ENCODE measurements around the gene SH3BP4.

DNA sequence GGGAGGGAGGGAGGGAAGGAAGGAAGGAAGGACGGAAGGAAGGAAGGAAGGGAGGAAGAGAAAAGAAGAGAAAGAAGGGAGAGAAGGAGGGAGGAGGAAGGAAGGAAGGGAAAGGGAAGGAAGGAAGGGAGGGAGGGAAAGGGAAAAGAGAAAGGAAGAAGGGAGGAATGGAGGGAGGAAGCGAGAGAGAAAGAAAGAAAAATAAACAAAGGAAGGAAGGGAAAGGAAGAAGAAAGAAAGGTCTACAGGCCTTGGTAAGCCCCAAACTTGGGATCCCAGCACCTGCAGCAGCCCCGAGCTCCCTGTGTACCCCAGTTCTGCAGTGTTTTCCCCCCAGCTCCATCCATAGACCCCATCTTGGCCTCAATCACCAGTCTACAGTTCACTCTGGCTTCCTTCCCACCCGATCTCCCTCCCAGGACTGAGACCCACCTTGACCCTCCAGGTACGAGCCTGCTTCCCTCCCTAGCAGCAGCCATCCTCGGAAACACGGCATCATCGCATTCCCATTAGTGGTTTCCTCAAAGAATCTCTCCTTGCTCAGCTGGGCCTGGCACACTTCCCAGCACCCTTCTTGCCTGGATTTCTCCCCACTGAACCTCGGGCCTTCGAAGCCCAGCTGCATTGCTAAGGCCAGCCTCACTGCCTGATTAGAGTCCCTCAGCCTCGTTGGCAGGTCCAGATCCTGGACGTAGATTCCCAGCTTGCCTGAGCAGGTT, 46.1 kb upstream of the SH3BP4 start:
- TF ChIP-seq, protein P1, sequence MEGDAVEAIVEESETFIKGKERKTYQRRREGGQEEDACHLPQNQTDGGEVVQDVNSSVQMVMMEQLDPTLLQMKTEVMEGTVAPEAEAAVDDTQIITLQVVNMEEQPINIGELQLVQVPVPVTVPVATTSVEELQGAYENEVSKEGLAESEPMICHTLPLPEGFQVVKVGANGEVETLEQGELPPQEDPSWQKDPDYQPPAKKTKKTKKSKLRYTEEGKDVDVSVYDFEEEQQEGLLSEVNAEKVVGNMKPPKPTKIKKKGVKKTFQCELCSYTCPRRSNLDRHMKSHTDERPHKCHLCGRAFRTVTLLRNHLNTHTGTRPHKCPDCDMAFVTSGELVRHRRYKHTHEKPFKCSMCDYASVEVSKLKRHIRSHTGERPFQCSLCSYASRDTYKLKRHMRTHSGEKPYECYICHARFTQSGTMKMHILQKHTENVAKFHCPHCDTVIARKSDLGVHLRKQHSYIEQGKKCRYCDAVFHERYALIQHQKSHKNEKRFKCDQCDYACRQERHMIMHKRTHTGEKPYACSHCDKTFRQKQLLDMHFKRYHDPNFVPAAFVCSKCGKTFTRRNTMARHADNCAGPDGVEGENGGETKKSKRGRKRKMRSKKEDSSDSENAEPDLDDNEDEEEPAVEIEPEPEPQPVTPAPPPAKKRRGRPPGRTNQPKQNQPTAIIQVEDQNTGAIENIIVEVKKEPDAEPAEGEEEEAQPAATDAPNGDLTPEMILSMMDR (IDR thresholded peaks at IDR 0.05) = no peak
- TF ChIP-seq EP300 (IDR thresholded peaks at IDR 0.05) (no peak), POLR2A (IDR thresholded peaks at IDR 0.05) (no peak), POLR2AphosphoS5 (IDR thresholded peaks at IDR 0.05) (no peak)
